GM12878 (cell line): ENCODE measurements around the gene IRF6. TPM values are rescaled to one million over a fixed set of nuclear protein-coding genes. Genes with fewer than 3 reads are reported as not detected.

Experiments used
- ATAC-seq: fragments of 200-7000 bp; cut with Tn5 transposase; 3 replicates; pipeline ENCODE4 v1.9.1; 2020; ENCODE audit warnings: mild to moderate bottlenecking, moderate library complexity
- BruUV-seq: library from RNA; stranded (reverse); fragments of 400-500 nt; replicated peaks from 2 replicates; lab custom pipeline; 2021; lab: Mats Ljungman, UMichigan
- CTCF ChIA-PET: fragments of 300-600 bp; sonication (Branson Sonifier 250); formaldehyde crosslinking; extraction: SDS; loops from one replicate; lab custom pipeline; 2021; ENCODE audit warnings: inconsistent platforms; lab: Yijun Ruan, JAX
- POLR2A ChIA-PET: fragments of 350-600 bp; formaldehyde crosslinking; extraction: SDS; loops from one replicate; lab custom pipeline; 2021; ENCODE audit warnings: inconsistent platforms; lab: Charles Lee
- RAD21 ChIA-PET: fragments of 300-600 bp; sonication (Branson Sonifier 250); formaldehyde crosslinking; loops from one replicate; lab custom pipeline; 2023; ENCODE audit warnings: antibody characterized with exemption; ENCODE audit not compliant: unreplicated experiment; lab: Charles Lee
- SMC1A ChIA-PET: fragments of 300-600 bp; sonication (Branson Sonifier 250); formaldehyde crosslinking; loops from one replicate; lab custom pipeline; 2023; ENCODE audit not compliant: unreplicated experiment, uncharacterized antibody; lab: Charles Lee
- DNase-seq: peaks from one replicate; pipeline ENCODE4 v3.0.0-alpha.2; 2011; ENCODE audit warnings: low read depth, low spot score
- FAIRE-seq: peaks from 3 replicates; lab custom pipeline; 2011; peaks lifted over from hg19 to GRCh38; lab: Jason Lieb, UNC
- H2AFZ ChIP-seq: 2 replicates; pipeline ENCODE4 v1.6.0; 2011; ENCODE audit warnings: low read depth, low read length, control low read depth; ENCODE audit not compliant: control insufficient read depth
- H3K27ac ChIP-seq: 2 replicates; pipeline ENCODE4 v1.5.1; 2011; ENCODE audit warnings: control low read depth; ENCODE audit not compliant: control insufficient read depth, insufficient read depth
- H3K27me3 ChIP-seq, 2 experiments: replicated peaks in 1 of 2; 2 replicates each; pipeline versions ENCODE4 v1.6.0 to v1.6.1; 2011; ENCODE audit warnings: low read length in 1 of 2; ENCODE audit not compliant: control insufficient read depth in 2 of 2, insufficient read depth in 2 of 2
- H3K36me3 ChIP-seq, 2 experiments: 2 replicates each; pipeline ENCODE4 v1.5.1; 2011; ENCODE audit warnings: low read length in 1 of 2; ENCODE audit not compliant: control insufficient read depth in 2 of 2, insufficient read depth in 2 of 2
- H3K4me1 ChIP-seq: 2 replicates; pipeline ENCODE4 v1.6.1; 2011; ENCODE audit warnings: mild to moderate bottlenecking, low read length, moderate library complexity, mixed read lengths; ENCODE audit not compliant: control insufficient read depth, insufficient read depth
- H3K4me2 ChIP-seq: 2 replicates; pipeline ENCODE4 v1.6.0; 2011; ENCODE audit warnings: control low read depth; ENCODE audit not compliant: control insufficient read depth, insufficient read depth
- H3K4me3 ChIP-seq: fragments of 200-600 bp; sonication (generic); 2 replicates; pipeline ENCODE4 v1.5.1; 2016
- H3K79me2 ChIP-seq: 2 replicates; pipeline ENCODE4 v1.6.0; 2011; ENCODE audit warnings: low read length; ENCODE audit not compliant: control insufficient read depth, insufficient read depth
- H3K9ac ChIP-seq: 2 replicates; pipeline ENCODE4 v1.8.0; 2011; ENCODE audit warnings: low read length, control low read depth, mixed read lengths; ENCODE audit not compliant: control insufficient read depth, insufficient read depth
- H3K9me3 ChIP-seq: replicated peaks from 3 replicates; pipeline ENCODE4 v1.5.1; 2011; ENCODE audit warnings: mild to moderate bottlenecking, low read length; ENCODE audit not compliant: control insufficient read depth, insufficient read depth
- H4K20me1 ChIP-seq: 2 replicates; pipeline ENCODE4 v1.6.0; 2011; ENCODE audit not compliant: control insufficient read depth, insufficient read depth
- ASH2L ChIP-seq: fragments of 300-600, 200-600 bp; sonication (generic); IDR thresholded peaks from 2 replicates; pipeline ENCODE4 v1.6.1; 2017; ENCODE audit warnings: low read depth, mild to moderate bottlenecking, borderline replicate concordance
- BRCA1 ChIP-seq: IDR thresholded peaks from 2 replicates; pipeline ENCODE4 v1.6.1; 2011; ENCODE audit warnings: low read depth, low read length, improper control_type of control experiment
- MXI1 ChIP-seq: fragments of 150-350 bp; IDR thresholded peaks from 2 replicates; pipeline ENCODE4 v1.6.1; 2011; ENCODE audit warnings: low read depth, mild to moderate bottlenecking, inconsistent platforms, low read length, improper control_type of control experiment
- NFYA ChIP-seq: IDR thresholded peaks from 2 replicates; pipeline ENCODE4 v1.6.1; 2011; ENCODE audit warnings: low read depth, mild to moderate bottlenecking, low read length, improper control_type of control experiment, borderline replicate concordance
- POLR2AphosphoS5 ChIP-seq: IDR thresholded peaks from 2 replicates; pipeline ENCODE4 v1.6.1; 2011; ENCODE audit warnings: mild to moderate bottlenecking, low read length, inconsistent platforms
- STAT3 ChIP-seq: IDR thresholded peaks from 2 replicates; pipeline ENCODE4 v1.6.1; 2011; ENCODE audit warnings: low read depth, low read length, improper control_type of control experiment
- WGBS: methylation state at CpG from one replicate; pipeline ENCODE4 v1.1.6; 2016; ENCODE audit warnings: low lambda C conversion rate; ENCODE audit not compliant: insufficient replicate concordance, insufficient coverage; ENCODE audit errors: missing lambda C conversion rate; 5-methylcytosine and 5-hydroxymethylcytosine counted together
- in situ Hi-C: fragments of 300-500 bp; cut with MboI; formaldehyde crosslinking; loops from 9 replicates; pipeline ENCODE4 v1.14.3; 2018; ENCODE audit warnings: mixed read lengths
- intact Hi-C: fragments of 100-400 bp; cut with micrococcal nuclease; formaldehyde crosslinking; loops from one replicate; pipeline ENCODE4 v1.14.2; 2022; ENCODE audit not compliant: unreplicated experiment
- polyA plus RNA-seq, 11 experiments: library from polyadenylated mRNA; depleted of rRNA in 4 of 11; unstranded in 6 of 11; stranded (reverse) in 5 of 11; fragments of >200 nt; fragmentation: Nextera tagmentation in 4 of 11; fragmentation: Illumina TruSeq in 1 of 11; extraction: Ambion mirVana in 4 of 11; extraction: Trizol in 1 of 11; gene quantifications; 1 replicate in 1 of 11; 2 replicates in 10 of 11; pipeline versions ENCODE4 v1.2.1 to v1.2.3, GENCODE V29; 2011 to 2016; ENCODE audit warnings: inconsistent platforms in 2 of 11, missing spikeins in 2 of 11, low read depth in 1 of 11
- total RNA-seq, 4 experiments: library from RNA; depleted of rRNA in 3 of 4; stranded (reverse); fragments of >200 nt in 3 of 4; fragmentation: Illumina TruSeq in 1 of 4; extraction: Trizol in 1 of 4; gene quantifications; 2 replicates each; pipeline versions ENCODE4 v1.2.1 to v1.2.3, GENCODE V29; 2013 to 2021
- TF ChIP-seq, protein P1 (sequence below): IDR thresholded peaks from 2 replicates; pipeline ENCODE4 v1.6.1; 2012; ENCODE audit warnings: low read depth, low read length, improper control_type of control experiment
- TF ChIP-seq, protein P2 (sequence below): fragments of 450-650 bp; formaldehyde crosslinking; IDR thresholded peaks from 2 replicates; pipeline ENCODE4 v1.4.0; 2020; ENCODE audit warnings: mild to moderate bottlenecking, moderate library complexity

The IRF6 gene
- total and polyA plus RNA-seq, 10 of the 15 experiments (the other 5 are each of a cell fraction or from before 2014, with no cell fraction given), result 0.04 to 0.50 (median 0.09) TPM; not detected in 1

DNA sequence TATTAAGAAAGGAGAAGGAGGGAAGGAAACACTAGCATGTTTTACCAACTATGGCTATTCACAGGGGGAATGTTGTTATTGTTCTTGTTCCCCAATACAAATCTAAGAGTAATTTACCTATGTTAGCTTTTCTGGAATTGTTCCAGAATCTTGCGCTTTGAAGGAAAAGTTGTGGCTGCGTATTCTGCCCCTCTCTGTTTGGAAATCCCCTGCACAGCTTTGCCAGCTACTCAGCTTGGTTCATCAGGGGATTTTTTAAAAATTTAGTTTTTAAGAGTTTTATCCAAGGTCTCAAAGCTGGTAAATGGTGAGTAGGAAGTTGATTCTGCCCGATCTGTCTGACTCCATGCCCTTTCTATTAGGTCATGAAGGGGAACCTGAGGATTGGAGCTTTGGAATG is 9.5 kb upstream of the IRF6 start:
- H3K27ac ChIP-seq, result no peak overlapping the region
- RAD21 ChIA-PET, result interaction anchor here (0.8 to 1.7 kb wide), 8 partner anchors 9 to 215 kb away, joined by 3 to 6 read pairs (median 4); partner anchors contain the start of genes C1orf74 and UTP25
- SMC1A ChIA-PET, result interaction anchor here (0.7 to 7.0 kb wide), 14 partner anchors 8 to 80 kb away, joined by 3 to 49 read pairs (median 4); partner anchors contain the start of genes TRAF3IP3 and UTP25
- H3K4me3 ChIP-seq, result no peak overlapping the region
- no peaks in the 10 kb centered on the region; a peak in 1 of 4 replicates for H3K27me3 ChIP-seq
- in situ Hi-C loops, result no loop called here
- CTCF ChIA-PET, result interaction anchor here (0.7 to 4.7 kb wide), 9 partner anchors 7 to 248 kb away, joined by 3 to 49 read pairs (median 4); partner anchors contain the start of gene UTP25
- POLR2A ChIA-PET, result interaction anchor here (0.8 to 1.4 kb wide), 5 partner anchors 8 to 49 kb away, joined by 3 to 5 read pairs (median 4); partner anchors contain the start of gene C1orf74
- H2AFZ ChIP-seq, result no peak overlapping the region; the same call in 1 of the 2 replicates
- H3K36me3 ChIP-seq, result no peaks in the 10 kb centered on the region
- intact Hi-C loops, result no loop called here
- H3K9ac ChIP-seq, result no peak overlapping the region
- no TSS peak for BruUV-seq
- H4K20me1 ChIP-seq, result no peaks in the 10 kb centered on the region
- FAIRE-seq (no peak), DNase-seq (no peak), ATAC-seq (peak; percentile 56)
- TF ChIP-seq STAT3, result no peak
- no peak for TF ChIP-seq BRCA1
- TF ChIP-seq, protein P1, sequence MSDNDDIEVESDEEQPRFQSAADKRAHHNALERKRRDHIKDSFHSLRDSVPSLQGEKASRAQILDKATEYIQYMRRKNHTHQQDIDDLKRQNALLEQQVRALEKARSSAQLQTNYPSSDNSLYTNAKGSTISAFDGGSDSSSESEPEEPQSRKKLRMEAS, result no peak
- no peak for TF ChIP-seq POLR2AphosphoS5
- TF ChIP-seq ASH2L, result no peak
- TF ChIP-seq MXI1, result no peak
- TF ChIP-seq, protein P2, sequence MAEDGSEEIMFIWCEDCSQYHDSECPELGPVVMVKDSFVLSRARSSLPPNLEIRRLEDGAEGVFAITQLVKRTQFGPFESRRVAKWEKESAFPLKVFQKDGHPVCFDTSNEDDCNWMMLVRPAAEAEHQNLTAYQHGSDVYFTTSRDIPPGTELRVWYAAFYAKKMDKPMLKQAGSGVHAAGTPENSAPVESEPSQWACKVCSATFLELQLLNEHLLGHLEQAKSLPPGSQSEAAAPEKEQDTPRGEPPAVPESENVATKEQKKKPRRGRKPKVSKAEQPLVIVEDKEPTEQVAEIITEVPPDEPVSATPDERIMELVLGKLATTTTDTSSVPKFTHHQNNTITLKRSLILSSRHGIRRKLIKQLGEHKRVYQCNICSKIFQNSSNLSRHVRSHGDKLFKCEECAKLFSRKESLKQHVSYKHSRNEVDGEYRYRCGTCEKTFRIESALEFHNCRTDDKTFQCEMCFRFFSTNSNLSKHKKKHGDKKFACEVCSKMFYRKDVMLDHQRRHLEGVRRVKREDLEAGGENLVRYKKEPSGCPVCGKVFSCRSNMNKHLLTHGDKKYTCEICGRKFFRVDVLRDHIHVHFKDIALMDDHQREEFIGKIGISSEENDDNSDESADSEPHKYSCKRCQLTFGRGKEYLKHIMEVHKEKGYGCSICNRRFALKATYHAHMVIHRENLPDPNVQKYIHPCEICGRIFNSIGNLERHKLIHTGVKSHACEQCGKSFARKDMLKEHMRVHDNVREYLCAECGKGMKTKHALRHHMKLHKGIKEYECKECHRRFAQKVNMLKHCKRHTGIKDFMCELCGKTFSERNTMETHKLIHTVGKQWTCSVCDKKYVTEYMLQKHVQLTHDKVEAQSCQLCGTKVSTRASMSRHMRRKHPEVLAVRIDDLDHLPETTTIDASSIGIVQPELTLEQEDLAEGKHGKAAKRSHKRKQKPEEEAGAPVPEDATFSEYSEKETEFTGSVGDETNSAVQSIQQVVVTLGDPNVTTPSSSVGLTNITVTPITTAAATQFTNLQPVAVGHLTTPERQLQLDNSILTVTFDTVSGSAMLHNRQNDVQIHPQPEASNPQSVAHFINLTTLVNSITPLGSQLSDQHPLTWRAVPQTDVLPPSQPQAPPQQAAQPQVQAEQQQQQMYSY, result no peak
- no peak for TF ChIP-seq NFYA
- 65% methylated on average over 3 of the region's 3 CpGs for WGBS
- no peaks in the 10 kb centered on the region for H3K79me2 ChIP-seq
- no peak overlapping the region for H3K4me2 ChIP-seq
- H3K9me3 ChIP-seq, result no peaks in the 10 kb centered on the region
- no peaks in the 10 kb centered on the region for H3K4me1 ChIP-seq
